Endometrial microvascular endothelial cells (primary cell): ENCODE data around the gene NCAPD3. TPM values are rescaled to one million over a fixed set of nuclear protein-coding genes. Genes with fewer than 3 reads are reported as not detected.
"Not testable (repeated sequence)": the region's sequence is repeated elsewhere in the genome, so short reads cannot be mapped to it uniquely, and the experiment has no call there.

Experiments used
- in situ Hi-C: cut with HindIII; loops from 2 replicates; pipeline ENCODE4 v1.10.0; 2017; ENCODE audit warnings: low sequenced_read_pairs, low pct_unique_long_range_greater_than_20kb; ENCODE audit errors: inconsistent ontology term
- total RNA-seq: library from RNA; depleted of rRNA; stranded (reverse); fragments of >200 nt; gene quantifications from one replicate; pipeline ENCODE4 v1.2.3, GENCODE V29; 2015; ENCODE audit errors: inconsistent ontology term

Gene NCAPD3
- total RNA-seq, 1 donor from 2014 or later, result 30.1 TPM

- in situ Hi-C loops, result no loop called here
These were observed 6.6 kb upstream of the NCAPD3 start for GRCh38 chr11:134230339-134230738.

- in situ Hi-C loops, result no loop called here
These were observed 5.5 kb upstream of the NCAPD3 start for GRCh38 chr11:134229126-134229790.

GRCh38 chr11:134228625-134229024, 4.9 kb upstream of the NCAPD3 start:
- in situ Hi-C loops, result no loop called here

GRCh38 chr11:134226806-134227325, 3.1 kb upstream of the NCAPD3 start:
- in situ Hi-C loops, result no loop called here

- in situ Hi-C loops, result no loop called here
These were observed 1.2 kb upstream of the NCAPD3 start for GRCh38 chr11:134224710-134225664.

- in situ Hi-C loops, result no loop called here
These were observed 646 bp downstream of the NCAPD3 start for GRCh38 chr11:134223121-134223520.

GRCh38 chr11:134216816-134217215, 7.0 kb downstream of the NCAPD3 start:
- in situ Hi-C loops, result no loop called here

GRCh38 chr11:134215836-134216235, 7.9 kb downstream of the NCAPD3 start:
- in situ Hi-C loops, result no loop called here

- in situ Hi-C loops, result no loop called here
These were observed 16.1 kb downstream of the NCAPD3 start for GRCh38 chr11:134207538-134208239.

GRCh38 chr11:134206185-134206584, 17.6 kb downstream of the NCAPD3 start:
- in situ Hi-C loops, result no loop called here

GRCh38 chr11:134205729-134206128, 18.0 kb downstream of the NCAPD3 start:
- in situ Hi-C loops, result no loop called here

- in situ Hi-C loops, result no loop called here
These were observed 21.1 kb downstream of the NCAPD3 start for GRCh38 chr11:134202661-134203060.

- in situ Hi-C loops, result no loop called here
These were observed 23.1 kb downstream of the NCAPD3 start for GRCh38 chr11:134200688-134201087.

GRCh38 chr11:134199531-134199930, 24.2 kb downstream of the NCAPD3 start:
- in situ Hi-C loops, result no loop called here

GRCh38 chr11:134196756-134197155, 27.0 kb downstream of the NCAPD3 start:
- in situ Hi-C loops, result no loop called here

- in situ Hi-C loops, result not testable (repeated sequence)
These were observed 35.7 kb downstream of the NCAPD3 start for GRCh38 chr11:134188092-134188491.

- in situ Hi-C loops, result no loop called here
These were observed 42.1 kb downstream of the NCAPD3 start for GRCh38 chr11:134181707-134182106.

- in situ Hi-C loops, result no loop called here
These were observed 45.6 kb downstream of the NCAPD3 start for GRCh38 chr11:134178032-134178674.

- in situ Hi-C loops, result no loop called here
These were observed 47.5 kb downstream of the NCAPD3 start for GRCh38 chr11:134176284-134176683.
